ENCODE results near the gene ARID3A.

Gene ARID3A

GRCh38 chr19:1007399-1008251 lies 81.8 kb downstream of the ARID3A start:
- no peak for DNase-seq

DNA sequence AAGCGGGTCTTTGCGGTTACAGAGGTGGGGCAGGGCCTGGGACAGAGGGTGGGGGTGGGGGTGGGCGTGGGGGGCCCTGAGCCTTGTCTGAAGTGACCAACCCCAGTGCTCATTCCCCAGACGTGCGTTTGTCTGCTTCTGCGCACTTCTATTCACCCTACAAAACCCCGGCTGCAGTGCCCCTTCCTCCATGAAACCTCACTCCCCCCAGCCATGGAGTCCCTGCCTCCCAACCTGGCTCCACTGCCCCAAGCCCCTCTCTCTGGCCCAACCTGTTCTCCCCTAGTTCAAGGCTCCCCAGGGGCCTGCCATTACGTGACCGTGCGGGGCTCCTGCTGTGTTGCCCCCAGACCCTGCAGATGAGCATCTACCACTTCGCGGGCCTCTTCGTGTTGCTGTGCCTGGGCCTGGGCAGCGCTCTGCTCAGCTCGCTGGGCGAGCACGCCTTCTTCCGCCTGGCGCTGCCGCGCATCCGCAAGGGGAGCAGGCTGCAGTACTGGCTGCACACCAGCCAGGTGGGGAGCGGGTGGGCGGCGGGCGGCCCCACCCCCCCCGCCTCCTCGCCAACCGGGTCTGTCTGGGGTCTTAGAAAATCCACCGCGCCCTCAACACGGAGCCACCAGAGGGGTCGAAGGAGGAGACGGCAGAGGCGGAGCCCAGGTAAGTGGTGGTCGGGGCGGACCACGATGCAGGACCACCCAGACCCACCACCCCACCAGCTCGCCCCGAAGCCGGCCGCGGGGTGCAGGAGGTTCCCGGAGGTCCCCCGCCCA lies 82.6 kb downstream of the ARID3A start:
- DNase-seq: no peak

DNA sequence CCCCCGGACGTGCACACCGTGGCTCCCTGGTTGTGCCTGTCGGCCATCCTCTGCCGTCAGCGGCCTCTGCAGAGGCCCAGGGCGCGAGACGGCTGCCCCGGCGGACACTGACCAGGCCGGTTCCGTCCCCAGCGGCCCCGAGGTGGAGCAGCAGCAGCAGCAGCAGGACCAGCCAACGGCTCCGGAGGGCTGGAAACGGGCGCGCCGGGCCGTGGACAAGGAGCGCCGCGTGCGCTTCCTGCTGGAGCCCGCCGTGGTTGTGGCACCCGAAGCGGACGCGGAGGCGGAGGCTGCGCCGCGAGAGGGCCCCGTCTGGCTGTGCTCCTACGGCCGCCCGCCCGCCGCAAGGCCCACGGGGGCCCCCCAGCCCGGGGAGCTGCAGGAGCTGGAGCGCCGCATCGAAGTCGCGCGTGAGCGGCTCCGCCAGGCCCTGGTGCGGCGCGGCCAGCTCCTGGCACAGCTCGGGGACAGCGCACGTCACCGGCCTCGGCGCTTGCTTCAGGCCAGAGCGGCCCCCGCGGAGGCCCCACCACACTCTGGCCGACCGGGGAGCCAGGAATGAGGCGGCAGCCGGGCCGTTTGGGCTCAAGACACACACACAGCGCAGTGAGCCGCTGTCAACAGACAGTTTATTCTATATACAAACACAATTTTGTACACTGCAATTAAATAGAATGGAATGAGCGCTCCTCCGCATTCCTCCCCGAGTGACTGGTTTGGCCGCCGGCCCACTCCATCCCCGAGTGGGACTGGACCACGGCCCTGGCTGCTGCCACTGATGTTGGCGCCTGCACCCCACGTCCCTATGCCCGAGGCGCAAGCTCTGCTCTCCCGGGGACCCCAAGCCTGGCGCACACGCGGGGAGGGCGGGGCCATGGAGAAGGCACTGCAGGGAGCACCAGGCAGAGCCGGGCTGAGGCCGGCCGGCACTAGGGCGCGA lies 83.5 kb downstream of the ARID3A start:
- DNase-seq: no peak

DNA sequence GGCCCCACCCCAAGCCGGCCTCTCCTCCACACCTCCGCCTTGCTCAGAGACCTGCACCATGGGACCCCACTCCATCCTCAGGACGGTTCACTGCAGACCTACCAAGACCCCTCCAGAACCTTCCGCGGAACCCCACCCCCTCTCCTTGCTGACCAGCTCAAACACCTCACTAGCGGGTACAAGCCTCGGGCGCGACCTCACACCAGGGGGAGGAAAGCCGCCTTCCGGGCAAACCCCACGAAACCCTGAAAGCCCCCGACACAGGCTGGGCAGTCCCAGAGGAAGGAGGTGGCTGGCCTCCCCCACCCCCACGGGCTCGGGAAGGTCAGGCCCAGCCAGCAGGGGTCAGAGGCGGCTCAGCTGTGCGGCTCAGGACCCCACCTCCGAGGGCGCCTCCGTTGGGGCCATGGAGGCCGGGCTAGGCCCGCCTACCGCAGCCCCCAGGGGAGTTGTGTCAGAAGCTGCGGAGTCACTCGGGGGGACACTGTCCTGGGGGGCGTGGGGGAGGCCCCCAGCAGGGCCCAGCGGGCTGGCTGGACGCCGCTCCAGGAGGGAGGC lies 84.2 kb downstream of the ARID3A start:
- DNase-seq: no peak

DNA sequence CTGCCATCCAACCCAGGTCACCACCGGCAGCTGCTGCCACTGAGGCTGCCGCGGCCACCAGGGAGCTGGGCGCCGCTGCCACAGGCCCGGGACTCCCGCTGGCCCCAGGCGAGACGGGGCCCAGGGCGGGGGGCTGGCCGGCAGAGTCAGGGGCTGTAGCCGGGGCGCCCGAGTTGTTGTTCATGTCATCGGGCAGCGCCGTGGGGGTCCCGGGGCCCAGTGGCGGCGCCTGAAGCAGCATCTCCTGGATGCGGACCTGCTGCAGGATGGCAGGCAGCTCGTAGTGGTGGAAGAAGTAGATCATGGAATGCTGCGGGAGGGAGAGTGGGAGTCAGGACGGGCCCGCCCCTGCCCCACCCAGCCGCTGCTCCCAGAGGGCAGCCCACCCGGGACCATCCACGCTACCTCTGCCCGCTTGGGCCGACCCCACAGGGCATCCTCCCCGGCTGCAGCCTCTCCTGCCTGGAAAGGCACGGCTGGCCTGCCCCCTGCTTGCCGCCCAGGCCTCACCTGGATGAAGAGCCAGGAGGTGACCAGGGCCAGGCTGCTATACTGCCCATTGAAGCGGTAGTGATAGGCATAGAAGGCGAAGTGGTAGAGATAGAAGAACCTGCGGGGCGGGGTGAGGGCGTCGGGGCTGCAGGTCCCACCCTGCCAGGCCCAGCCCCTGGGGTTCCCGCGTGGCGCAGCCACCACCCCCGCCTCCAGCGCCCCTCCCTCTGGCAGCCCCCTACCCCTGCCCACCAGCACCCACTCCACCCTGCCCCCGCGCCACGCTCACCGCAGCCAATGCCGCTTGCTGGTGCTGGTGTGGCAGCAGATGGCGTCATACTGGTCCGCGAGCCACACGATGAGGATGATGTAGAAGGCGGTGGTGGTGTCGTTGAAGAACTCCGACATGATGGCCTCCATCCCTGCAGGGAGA lies 85.0 kb downstream of the ARID3A start:
- DNase-seq: no peak

- DNase-seq: no peak
Observed at GRCh38 chr19:1011831-1012333, 86.0 kb downstream of the ARID3A start.

DNA sequence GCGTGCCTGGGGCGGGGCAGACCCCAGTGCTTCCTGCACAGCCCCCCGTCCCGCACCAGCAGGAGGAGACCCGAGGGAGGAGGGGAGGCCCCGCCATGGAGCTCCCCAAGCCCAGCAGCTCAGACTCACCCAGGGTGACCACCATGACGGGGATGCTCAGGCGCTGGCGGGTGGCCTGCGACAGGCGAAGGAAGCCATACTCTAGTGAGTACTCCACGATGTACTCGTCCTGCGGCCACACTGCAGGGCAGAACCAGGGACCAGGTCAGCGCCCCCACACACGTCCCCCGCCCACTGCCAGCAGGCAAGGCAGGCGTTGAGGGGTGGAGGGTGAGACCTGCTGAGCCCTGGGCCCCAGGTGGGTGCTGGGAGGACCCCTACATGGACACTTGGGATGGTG lies 86.5 kb downstream of the ARID3A start:
- no peak for DNase-seq

DNA sequence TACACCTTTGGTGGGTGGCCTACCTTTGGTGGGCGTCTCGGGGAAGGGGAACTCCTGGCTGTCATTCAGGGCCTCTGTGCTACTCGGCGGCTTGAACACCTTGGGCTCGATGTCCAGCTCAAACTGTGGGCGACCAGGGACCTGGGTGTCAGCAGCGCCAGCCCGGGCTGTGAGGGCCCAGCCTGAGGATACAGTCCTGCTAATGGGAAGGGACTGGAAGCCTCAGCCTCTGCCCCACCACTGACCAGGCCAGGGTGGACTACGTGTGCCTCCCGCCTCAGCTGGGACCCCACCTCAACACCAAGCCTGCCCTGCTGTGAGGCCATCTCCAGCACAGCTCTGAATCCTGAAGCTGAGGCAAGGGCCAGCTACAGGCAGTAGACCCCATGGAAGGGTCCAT lies 87.4 kb downstream of the ARID3A start:
- DNase-seq: no peak

- DNase-seq: no peak
Observed at GRCh38 chr19:1014161-1015060, 88.6 kb downstream of the ARID3A start.

GRCh38 chr19:1015061-1015781 lies 89.4 kb downstream of the ARID3A start:
- DNase-seq: no peak

DNA sequence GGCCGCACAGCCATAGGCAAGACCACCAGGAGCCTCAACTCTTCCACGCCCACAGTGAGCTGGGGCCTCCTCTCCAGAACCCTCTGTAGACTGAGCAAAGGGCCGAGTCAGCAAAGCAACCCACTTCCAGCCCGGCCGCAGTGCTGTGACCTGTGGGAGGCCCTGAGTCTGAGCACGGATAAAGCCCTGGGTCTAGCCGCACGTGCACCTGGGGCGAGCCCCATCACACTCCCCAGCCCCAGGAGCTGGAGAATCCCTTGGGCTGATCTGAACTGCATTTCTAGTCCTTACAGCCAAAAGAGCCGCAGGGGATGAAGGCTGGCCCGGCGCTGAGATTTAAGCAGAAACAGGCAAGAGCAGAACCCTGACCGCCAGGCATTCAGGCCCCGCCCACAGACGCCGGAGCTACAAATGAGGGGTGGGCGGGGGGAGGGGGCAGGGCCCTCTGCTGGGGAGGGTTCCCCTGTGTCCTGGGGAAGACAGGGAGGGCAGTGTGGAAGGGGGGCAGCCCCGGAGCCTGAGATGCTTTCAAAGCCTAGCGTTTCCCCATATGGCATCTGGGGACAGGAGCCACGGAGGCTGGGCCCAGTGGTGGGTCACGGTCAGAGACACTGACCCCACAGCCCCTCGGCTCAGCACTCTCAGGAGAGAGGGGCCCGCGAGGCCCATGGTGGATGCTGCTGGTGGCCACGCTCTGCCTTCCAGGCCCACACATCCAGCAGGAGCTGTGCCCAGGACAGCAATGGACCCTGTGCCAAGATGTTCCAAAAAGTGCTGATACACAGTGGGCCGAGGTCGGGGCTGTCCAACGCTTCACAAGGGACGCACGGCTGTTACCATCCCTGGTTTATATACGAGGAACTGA lies 90.2 kb downstream of the ARID3A start:
- no peak for DNase-seq

DNA sequence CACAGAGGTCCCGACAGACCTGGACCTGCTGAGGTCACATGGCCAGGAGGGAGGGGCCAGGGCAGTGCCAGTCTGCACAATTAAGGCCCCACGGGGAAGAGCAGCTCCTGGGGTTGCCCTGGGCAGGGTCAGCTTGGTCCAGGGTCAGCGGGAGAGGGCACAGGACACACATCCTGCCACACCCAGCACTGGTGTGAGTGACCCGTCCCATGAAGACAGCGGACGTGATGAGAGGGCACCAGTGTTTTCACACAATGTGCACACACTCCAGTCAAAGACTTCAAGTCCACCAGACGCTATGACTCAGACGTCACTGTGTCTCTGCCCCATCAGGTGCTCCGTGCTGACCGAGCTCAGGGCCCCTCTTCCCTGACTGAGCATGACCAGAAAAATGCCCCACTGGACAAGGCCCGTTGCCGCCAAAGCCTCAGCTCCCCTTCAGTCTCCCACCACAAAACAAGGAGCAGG lies 90.8 kb downstream of the ARID3A start:
- DNase-seq: no peak

DNA sequence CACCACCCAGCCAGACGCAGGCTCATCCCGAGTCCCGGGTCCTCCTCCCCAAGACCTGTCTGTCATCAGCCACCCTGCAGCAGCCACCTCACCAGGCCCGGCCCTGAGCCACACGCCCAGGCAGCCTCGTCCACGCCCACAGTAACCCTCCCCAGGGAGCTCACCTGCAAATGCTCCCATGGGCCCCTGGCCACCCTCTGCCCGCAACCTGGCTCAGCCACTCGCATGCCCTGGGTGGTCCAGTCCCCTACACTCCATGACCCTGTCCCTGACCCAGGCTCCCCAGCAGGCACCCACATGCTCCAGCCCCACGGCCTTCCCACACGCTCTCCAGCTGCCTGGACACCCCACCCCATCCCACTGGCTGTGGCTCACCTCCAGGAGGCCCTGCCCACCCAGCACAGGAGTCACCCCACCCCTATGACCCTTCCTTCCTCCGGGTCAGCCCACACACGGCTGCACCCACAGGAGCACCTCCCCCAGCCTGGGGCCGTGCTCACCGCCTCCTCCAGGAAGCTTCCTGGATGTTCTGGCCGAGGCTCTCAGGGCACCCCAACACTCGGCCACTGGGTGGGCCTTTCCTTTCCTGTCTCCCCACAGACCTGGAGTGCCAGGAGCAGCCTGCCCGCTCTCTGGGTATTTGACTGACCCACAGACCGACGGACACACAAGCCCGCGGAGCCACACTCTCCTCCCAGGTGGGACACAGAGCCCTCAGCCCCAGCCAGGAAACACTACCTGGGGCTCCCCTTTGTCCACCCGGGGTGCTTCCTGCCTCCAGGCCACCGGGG lies 91.5 kb downstream of the ARID3A start:
- DNase-seq: no peak

- no peak for DNase-seq
Observed at GRCh38 chr19:1017906-1018305, 92.1 kb downstream of the ARID3A start.

DNA sequence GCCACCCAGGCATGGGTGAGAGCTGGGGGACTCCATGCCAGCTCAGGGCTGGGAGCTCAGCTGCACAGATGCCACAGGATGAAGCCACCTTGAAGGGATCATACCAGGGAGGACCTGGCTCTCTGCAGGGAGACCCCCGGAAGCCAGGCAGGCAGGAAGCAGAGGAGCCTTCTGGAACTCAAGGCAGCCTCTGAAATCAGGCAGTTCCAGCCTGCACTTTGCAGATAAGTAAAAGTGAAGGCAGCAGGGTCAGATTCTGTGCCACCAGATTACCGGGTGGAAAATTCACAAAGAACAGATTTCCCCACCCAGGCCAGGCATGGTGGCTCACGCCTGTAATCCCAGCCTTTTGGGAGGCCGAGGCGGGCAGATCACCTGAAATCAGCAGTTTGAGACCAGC lies 92.6 kb downstream of the ARID3A start:
- DNase-seq: no peak

- no peak for DNase-seq
Observed at GRCh38 chr19:1018932-1019615, 93.2 kb downstream of the ARID3A start.

GRCh38 chr19:1019616-1019961 lies 93.8 kb downstream of the ARID3A start:
- DNase-seq: no peak

Data from activated CD4-positive, alpha-beta T cell treated with anti-CD3 and anti-CD28 coated beads for 1 hour (primary cell).